RWPE1 (cell line): ENCODE data around the gene KIAA0232.

Source experiments
- CTCF ChIA-PET: fragments of 350-600 bp; sonication (Branson Sonifier 250); formaldehyde crosslinking; extraction: SDS; loops from one replicate; lab custom pipeline; 2021; lab: Yijun Ruan, JAX
- POLR2A ChIA-PET: fragments of 400-600 bp; formaldehyde crosslinking; extraction: SDS; loops from one replicate; lab custom pipeline; 2020; ENCODE audit warnings: antibody characterized with exemption; ENCODE audit not compliant: low non-redundant PET; lab: Yijun Ruan, JAX
- DNase-seq: peaks from one replicate; pipeline ENCODE4 v3.0.0; 2012; ENCODE audit warnings: low spot score
- H3K27ac ChIP-seq: fragments of 450-650 bp; 2 replicates; pipeline ENCODE4 v1.5.1; 2017
- TF ChIP-seq, protein P1 (sequence below): fragments of 450-650 bp; conservative IDR thresholded peaks from 2 replicates; pipeline ENCODE4 v1.5.1; 2017; ENCODE audit warnings: low read depth, mild to moderate bottlenecking

Gene KIAA0232

GRCh38 chr4:6750286-6751221, 32.0 kb upstream of the KIAA0232 start:
- TF ChIP-seq, protein P1, sequence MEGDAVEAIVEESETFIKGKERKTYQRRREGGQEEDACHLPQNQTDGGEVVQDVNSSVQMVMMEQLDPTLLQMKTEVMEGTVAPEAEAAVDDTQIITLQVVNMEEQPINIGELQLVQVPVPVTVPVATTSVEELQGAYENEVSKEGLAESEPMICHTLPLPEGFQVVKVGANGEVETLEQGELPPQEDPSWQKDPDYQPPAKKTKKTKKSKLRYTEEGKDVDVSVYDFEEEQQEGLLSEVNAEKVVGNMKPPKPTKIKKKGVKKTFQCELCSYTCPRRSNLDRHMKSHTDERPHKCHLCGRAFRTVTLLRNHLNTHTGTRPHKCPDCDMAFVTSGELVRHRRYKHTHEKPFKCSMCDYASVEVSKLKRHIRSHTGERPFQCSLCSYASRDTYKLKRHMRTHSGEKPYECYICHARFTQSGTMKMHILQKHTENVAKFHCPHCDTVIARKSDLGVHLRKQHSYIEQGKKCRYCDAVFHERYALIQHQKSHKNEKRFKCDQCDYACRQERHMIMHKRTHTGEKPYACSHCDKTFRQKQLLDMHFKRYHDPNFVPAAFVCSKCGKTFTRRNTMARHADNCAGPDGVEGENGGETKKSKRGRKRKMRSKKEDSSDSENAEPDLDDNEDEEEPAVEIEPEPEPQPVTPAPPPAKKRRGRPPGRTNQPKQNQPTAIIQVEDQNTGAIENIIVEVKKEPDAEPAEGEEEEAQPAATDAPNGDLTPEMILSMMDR = no peak
- H3K27ac ChIP-seq = peak overlapping the region; percentile 87
- POLR2A ChIA-PET = no interaction called here
- CTCF ChIA-PET = interaction anchor here (0.7 kb wide), 1 partner anchor 154 kb away, joined by 3 read pairs; no protein-coding TSS in a partner anchor
- DNase-seq = no peak

GRCh38 chr4:6751611-6752485, 30.7 kb upstream of the KIAA0232 start:
- CTCF ChIA-PET = no interaction called here
- no peak for DNase-seq
- TF ChIP-seq, protein P1 = no peak
- peak overlapping the region; percentile 29 for H3K27ac ChIP-seq
- POLR2A ChIA-PET = no interaction called here

DNA sequence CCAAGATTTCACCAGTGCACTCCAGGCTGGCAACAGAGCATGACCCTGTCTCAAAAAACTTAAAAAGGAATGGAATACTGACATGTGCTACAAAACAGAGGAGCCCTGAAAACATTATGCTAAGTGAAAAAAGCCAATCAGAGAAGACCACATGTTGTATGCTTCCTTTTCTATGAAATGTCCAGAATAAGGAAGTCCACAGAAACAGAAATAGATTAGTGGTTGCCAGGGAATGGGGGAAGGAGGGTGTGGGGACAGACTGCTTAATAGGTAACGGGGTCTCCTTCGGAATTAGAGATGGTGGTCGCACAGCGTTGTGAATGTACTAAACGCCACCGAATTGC, 30.1 kb upstream of the KIAA0232 start:
- H3K27ac ChIP-seq = peak overlapping the region; percentile 24; the same call in 1 of the 2 replicates
- POLR2A ChIA-PET = no interaction called here
- DNase-seq = no peak
- CTCF ChIA-PET = no interaction called here
- TF ChIP-seq, protein P1 = no peak

- no peak for DNase-seq
- TF ChIP-seq, protein P1 = no peak
- H3K27ac ChIP-seq = 0 out of 2 replicates have a peak overlapping the region, but pooled peaks have one; percentile 8
- POLR2A ChIA-PET = no interaction called here
- CTCF ChIA-PET = no interaction called here
These were observed 29.4 kb upstream of the KIAA0232 start for GRCh38 chr4:6753103-6753560.

GRCh38 chr4:6753891-6754290, 28.6 kb upstream of the KIAA0232 start:
- POLR2A ChIA-PET = no interaction called here
- TF ChIP-seq, protein P1 = no peak
- H3K27ac ChIP-seq = no peak overlapping the region
- no peak for DNase-seq
- CTCF ChIA-PET = no interaction called here

DNA sequence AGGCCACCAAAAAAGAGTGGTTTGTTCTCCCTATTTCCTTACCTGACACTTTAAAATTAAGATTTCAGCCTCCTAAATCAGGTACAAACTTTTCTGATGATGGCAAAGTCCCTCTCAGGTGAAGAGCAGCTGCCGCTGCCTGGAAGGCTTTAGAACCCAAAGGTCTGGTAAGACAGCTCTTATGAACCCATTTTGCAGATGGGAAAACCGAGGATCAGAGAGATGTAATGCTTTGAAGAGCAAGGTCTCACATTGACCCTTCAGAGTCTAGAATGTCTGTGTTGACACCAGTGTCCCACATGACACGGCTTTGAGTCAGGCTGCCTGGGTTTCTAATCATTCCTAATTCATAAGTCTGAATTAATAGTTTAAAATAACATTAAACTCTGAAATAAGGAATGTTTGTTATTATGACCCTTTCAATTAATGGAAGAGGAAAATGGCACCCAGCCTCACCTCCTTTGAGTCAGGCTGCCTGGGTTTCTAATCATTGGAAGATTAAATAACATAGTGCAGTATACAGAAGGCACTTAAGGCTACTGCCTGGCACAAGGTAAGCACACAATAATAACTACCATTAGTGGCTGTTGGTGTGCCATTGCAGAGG, 27.9 kb upstream of the KIAA0232 start:
- CTCF ChIA-PET = no interaction called here
- DNase-seq = no peak

More for the DNA sequence above, 27.9 kb upstream of the KIAA0232 start:
- POLR2A ChIA-PET = no interaction called here
- no peak overlapping the region for H3K27ac ChIP-seq
- TF ChIP-seq, protein P1 = no peak
